ENCODE measurements around the gene PRKG1.

Gene PRKG1

GRCh38 chr10:51095444-51095843 lies 21.2 kb downstream of the PRKG1 start:
- POLR2A ChIA-PET: no interaction called here
- Histone ChIP-seq H3K27me3 (replicated peaks in 2 of 5; ENCODE audit: control insufficient read depth in 4 of 5, insufficient read depth in 5 of 5, low read length in 4 of 5) (peaks cover 0 to 2% (median 0%) of the 10 kb centered on the region in 5 experiments), H3K9me3 (ENCODE audit: control extremely low read depth in 1 of 5, control insufficient read depth in 4 of 5, insufficient read depth in 2 of 5, low read depth in 1 of 5, low read length in 4 of 5) (no peaks in the 10 kb centered on the region), H3K27ac (ENCODE audit: insufficient read depth in 1 of 2, low read depth in 1 of 2, low read length in 2 of 2, poor library complexity in 1 of 2, severe bottlenecking in 2 of 2) (no peak overlapping the region), H3K4me1 (ENCODE audit: control extremely low read depth in 1 of 4, control insufficient read depth in 4 of 4, insufficient read depth in 4 of 4, low read length in 3 of 4) (no peaks in the 10 kb centered on the region), H3K4me3 (ENCODE audit: control insufficient read depth in 1 of 7, extremely low read depth in 1 of 7, insufficient read depth in 4 of 7, low read depth in 2 of 7, low read length in 6 of 7) (no peak overlapping the region), H3K36me3 (ENCODE audit: control insufficient read depth in 4 of 4, insufficient read depth in 4 of 4, low read length in 3 of 4) (no peaks in the 10 kb centered on the region)
- CTCF ChIA-PET: interaction anchor here (1.1 kb wide), 1 partner anchor 32 kb away, joined by 3 read pairs; no protein-coding TSS in a partner anchor
- DNase-seq: no peak
- whole genome bisulfite sequencing (ENCODE audit: insufficient coverage): 90% methylated on average over 2 of the region's 3 CpGs

- no peaks in the 10 kb centered on the region for H3K4me1 ChIP-seq (ENCODE audit: control extremely low read depth in 1 of 4, control insufficient read depth in 4 of 4, insufficient read depth in 4 of 4, low read length in 3 of 4)
- no peaks in the 10 kb centered on the region for H3K9me3 ChIP-seq (ENCODE audit: control extremely low read depth in 1 of 5, control insufficient read depth in 4 of 5, insufficient read depth in 2 of 5, low read depth in 1 of 5, low read length in 4 of 5)
- ChIA-PET CTCF (no interaction called here), POLR2A (no interaction called here)
- H3K27me3 ChIP-seq (replicated peaks in 2 of 5; ENCODE audit: control insufficient read depth in 4 of 5, insufficient read depth in 5 of 5, low read length in 4 of 5): peaks cover 0 to 2% (median 0%) of the 10 kb centered on the region in 5 experiments
- WGBS (ENCODE audit: insufficient coverage): 100% methylated on average over 4 of the region's 4 CpGs
- H3K27ac ChIP-seq (ENCODE audit: insufficient read depth in 1 of 2, low read depth in 1 of 2, low read length in 2 of 2, poor library complexity in 1 of 2, severe bottlenecking in 2 of 2): no peak overlapping the region
- no peak for DNase-seq
- no peaks in the 10 kb centered on the region for H3K36me3 ChIP-seq (ENCODE audit: control insufficient read depth in 4 of 4, insufficient read depth in 4 of 4, low read length in 3 of 4)
- no peak overlapping the region for H3K4me3 ChIP-seq (ENCODE audit: control insufficient read depth in 1 of 7, extremely low read depth in 1 of 7, insufficient read depth in 4 of 7, low read depth in 2 of 7, low read length in 6 of 7)
Observed at GRCh38 chr10:51097546-51097945, 23.3 kb downstream of the PRKG1 start.

GRCh38 chr10:51100221-51100620 lies 25.9 kb downstream of the PRKG1 start:
- no peak overlapping the region for H3K4me3 ChIP-seq (ENCODE audit: control insufficient read depth in 1 of 7, extremely low read depth in 1 of 7, insufficient read depth in 4 of 7, low read depth in 2 of 7, low read length in 6 of 7)
- no peaks in the 10 kb centered on the region for H3K9me3 ChIP-seq (ENCODE audit: control extremely low read depth in 1 of 5, control insufficient read depth in 4 of 5, insufficient read depth in 2 of 5, low read depth in 1 of 5, low read length in 4 of 5)
- WGBS (ENCODE audit: insufficient coverage): 86% methylated on average over 1 of the region's 1 CpG
- no peaks in the 10 kb centered on the region for H3K4me1 ChIP-seq (ENCODE audit: control extremely low read depth in 1 of 4, control insufficient read depth in 4 of 4, insufficient read depth in 4 of 4, low read length in 3 of 4)
- ChIA-PET CTCF (no interaction called here), POLR2A (no interaction called here)
- H3K27me3 ChIP-seq (replicated peaks in 2 of 5; ENCODE audit: control insufficient read depth in 4 of 5, insufficient read depth in 5 of 5, low read length in 4 of 5): peaks cover 0 to 2% (median 0%) of the 10 kb centered on the region in 5 experiments
- H3K36me3 ChIP-seq (ENCODE audit: control insufficient read depth in 4 of 4, insufficient read depth in 4 of 4, low read length in 3 of 4): no peaks in the 10 kb centered on the region
- no peak for DNase-seq
- H3K27ac ChIP-seq (ENCODE audit: insufficient read depth in 1 of 2, low read depth in 1 of 2, low read length in 2 of 2, poor library complexity in 1 of 2, severe bottlenecking in 2 of 2): no peak overlapping the region

- Histone ChIP-seq H3K4me1 (ENCODE audit: control extremely low read depth in 1 of 4, control insufficient read depth in 4 of 4, insufficient read depth in 4 of 4, low read length in 3 of 4) (no peaks in the 10 kb centered on the region), H3K4me3 (ENCODE audit: control insufficient read depth in 1 of 7, extremely low read depth in 1 of 7, insufficient read depth in 4 of 7, low read depth in 2 of 7, low read length in 6 of 7) (no peak overlapping the region), H3K27ac (ENCODE audit: insufficient read depth in 1 of 2, low read depth in 1 of 2, low read length in 2 of 2, poor library complexity in 1 of 2, severe bottlenecking in 2 of 2) (no peak overlapping the region), H3K36me3 (ENCODE audit: control insufficient read depth in 4 of 4, insufficient read depth in 4 of 4, low read length in 3 of 4) (no peaks in the 10 kb centered on the region), H3K27me3 (replicated peaks in 2 of 5; ENCODE audit: control insufficient read depth in 4 of 5, insufficient read depth in 5 of 5, low read length in 4 of 5) (no peaks in the 10 kb centered on the region), H3K9me3 (ENCODE audit: control extremely low read depth in 1 of 5, control insufficient read depth in 4 of 5, insufficient read depth in 2 of 5, low read depth in 1 of 5, low read length in 4 of 5) (no peaks in the 10 kb centered on the region)
- ChIA-PET POLR2A (no interaction called here), CTCF (no interaction called here)
- WGBS (ENCODE audit: insufficient coverage): 100% methylated on average over 1 of the region's 3 CpGs
- DNase-seq: no peak
Observed at GRCh38 chr10:51103554-51104217, 29.4 kb downstream of the PRKG1 start.

- CTCF ChIA-PET: interaction anchor here (0.5 kb wide), 1 partner anchor 811 kb away, joined by 3 read pairs; no protein-coding TSS in a partner anchor
- no peak overlapping the region for H3K27ac ChIP-seq (ENCODE audit: insufficient read depth in 1 of 2, low read depth in 1 of 2, low read length in 2 of 2, poor library complexity in 1 of 2, severe bottlenecking in 2 of 2)
- no peaks in the 10 kb centered on the region for H3K36me3 ChIP-seq (ENCODE audit: control insufficient read depth in 4 of 4, insufficient read depth in 4 of 4, low read length in 3 of 4)
- no peak for DNase-seq
- 100% methylated on average over 4 of the region's 5 CpGs for WGBS (ENCODE audit: insufficient coverage)
- H3K27me3 ChIP-seq (replicated peaks in 2 of 5; ENCODE audit: control insufficient read depth in 4 of 5, insufficient read depth in 5 of 5, low read length in 4 of 5): no peaks in the 10 kb centered on the region
- H3K4me3 ChIP-seq (ENCODE audit: control insufficient read depth in 1 of 7, extremely low read depth in 1 of 7, insufficient read depth in 4 of 7, low read depth in 2 of 7, low read length in 6 of 7): no peak overlapping the region
- POLR2A ChIA-PET: no interaction called here
- H3K4me1 ChIP-seq (ENCODE audit: control extremely low read depth in 1 of 4, control insufficient read depth in 4 of 4, insufficient read depth in 4 of 4, low read length in 3 of 4): no peaks in the 10 kb centered on the region
- no peaks in the 10 kb centered on the region for H3K9me3 ChIP-seq (ENCODE audit: control extremely low read depth in 1 of 5, control insufficient read depth in 4 of 5, insufficient read depth in 2 of 5, low read depth in 1 of 5, low read length in 4 of 5)
Observed at GRCh38 chr10:51106311-51106945, 32.1 kb downstream of the PRKG1 start.

GRCh38 chr10:51108406-51108805 lies 34.1 kb downstream of the PRKG1 start:
- Histone ChIP-seq H3K36me3 (ENCODE audit: control insufficient read depth in 4 of 4, insufficient read depth in 4 of 4, low read length in 3 of 4) (no peaks in the 10 kb centered on the region), H3K27me3 (replicated peaks in 2 of 5; ENCODE audit: control insufficient read depth in 4 of 5, insufficient read depth in 5 of 5, low read length in 4 of 5) (no peaks in the 10 kb centered on the region), H3K4me1 (ENCODE audit: control extremely low read depth in 1 of 4, control insufficient read depth in 4 of 4, insufficient read depth in 4 of 4, low read length in 3 of 4) (no peaks in the 10 kb centered on the region), H3K4me3 (ENCODE audit: control insufficient read depth in 1 of 7, extremely low read depth in 1 of 7, insufficient read depth in 4 of 7, low read depth in 2 of 7, low read length in 6 of 7) (no peak overlapping the region), H3K9me3 (ENCODE audit: control extremely low read depth in 1 of 5, control insufficient read depth in 4 of 5, insufficient read depth in 2 of 5, low read depth in 1 of 5, low read length in 4 of 5) (no peaks in the 10 kb centered on the region), H3K27ac (ENCODE audit: insufficient read depth in 1 of 2, low read depth in 1 of 2, low read length in 2 of 2, poor library complexity in 1 of 2, severe bottlenecking in 2 of 2) (no peak overlapping the region)
- no peak for DNase-seq
- POLR2A ChIA-PET: no interaction called here
- CTCF ChIA-PET: no interaction called here
- whole genome bisulfite sequencing (ENCODE audit: insufficient coverage): no CpG with 5 or more reads among the region's 1 CpG

GRCh38 chr10:51109801-51110533 lies 35.7 kb downstream of the PRKG1 start:
- CTCF ChIA-PET: no interaction called here
- DNase-seq: no peak
- no peak overlapping the region for H3K4me3 ChIP-seq (ENCODE audit: control insufficient read depth in 1 of 7, extremely low read depth in 1 of 7, insufficient read depth in 4 of 7, low read depth in 2 of 7, low read length in 6 of 7)

More at GRCh38 chr10:51109801-51110533, 35.7 kb downstream of the PRKG1 start:
- Histone ChIP-seq H3K4me1 (ENCODE audit: control extremely low read depth in 1 of 4, control insufficient read depth in 4 of 4, insufficient read depth in 4 of 4, low read length in 3 of 4) (no peaks in the 10 kb centered on the region), H3K9me3 (ENCODE audit: control extremely low read depth in 1 of 5, control insufficient read depth in 4 of 5, insufficient read depth in 2 of 5, low read depth in 1 of 5, low read length in 4 of 5) (no peaks in the 10 kb centered on the region), H3K36me3 (ENCODE audit: control insufficient read depth in 4 of 4, insufficient read depth in 4 of 4, low read length in 3 of 4) (no peaks in the 10 kb centered on the region), H3K27ac (ENCODE audit: insufficient read depth in 1 of 2, low read depth in 1 of 2, low read length in 2 of 2, poor library complexity in 1 of 2, severe bottlenecking in 2 of 2) (no peak overlapping the region), H3K27me3 (replicated peaks in 2 of 5; ENCODE audit: control insufficient read depth in 4 of 5, insufficient read depth in 5 of 5, low read length in 4 of 5) (no peaks in the 10 kb centered on the region)
- POLR2A ChIA-PET: no interaction called here
- WGBS (ENCODE audit: insufficient coverage): no CpG with 5 or more reads among the region's 4 CpGs

All from common myeloid progenitor, CD34-positive (primary cell).